Measurements from ENCODE around the gene ILRUN. TPM values are rescaled to one million over a fixed set of nuclear protein-coding genes. Genes with fewer than 3 reads are reported as not detected.
"Not testable (repeated sequence)": the region's sequence is repeated elsewhere in the genome, so short reads cannot be mapped to it uniquely, and the experiment has no call there.

ILRUN gene
- total RNA-seq (ENCODE audit: unreplicated experiment), result 58.9 TPM
- long read RNA-seq, partial matches to known transcripts, result 0 of 1 reads
- long read RNA-seq, other reads (novel, unspliced or antisense), result 1 of 1 reads

- H3K27ac Mint-ChIP-seq (ENCODE audit: unreplicated experiment), result peak within 1 kb of the TSS; percentile 97
- H3K27me3 Mint-ChIP-seq (ENCODE audit: unreplicated experiment), result peaks cover 6% of the 10 kb centered on the region
- H3K36me3 Mint-ChIP-seq (ENCODE audit: low read depth, unreplicated experiment), result peaks cover 4% of the 10 kb centered on the region
- H3K4me3 Mint-ChIP-seq (ENCODE audit: unreplicated experiment), result peak within 1 kb of the TSS; percentile 99
- peaks cover 28% of the 10 kb centered on the region for H3K4me1 Mint-ChIP-seq (ENCODE audit: unreplicated experiment)
- DNase-seq (ENCODE audit: low spot score), result peak; percentile 97
- TF ChIP-seq CTCF (IDR thresholded peaks at IDR 0.05; ENCODE audit: unreplicated experiment), result no peak
- H3K9me3 Mint-ChIP-seq (ENCODE audit: unreplicated experiment), result no peaks in the 10 kb centered on the region
Observed at GRCh38 chr6:34696739-34697543, at the start of gene ILRUN. ILRUN (minus strand) TSS chr6:34696767; CDS start chr6:34696603, 164 bp downstream.

- no peaks in the 10 kb centered on the region for H3K4me1 Mint-ChIP-seq (ENCODE audit: unreplicated experiment)
- H3K36me3 Mint-ChIP-seq (ENCODE audit: low read depth, unreplicated experiment), result no peaks in the 10 kb centered on the region
- H3K9me3 Mint-ChIP-seq (ENCODE audit: unreplicated experiment), result no peaks in the 10 kb centered on the region
- no peak overlapping the region for H3K4me3 Mint-ChIP-seq (ENCODE audit: unreplicated experiment)
- H3K27me3 Mint-ChIP-seq (ENCODE audit: unreplicated experiment), result no peaks in the 10 kb centered on the region
- no peak for DNase-seq (ENCODE audit: low spot score)
- TF ChIP-seq CTCF (IDR thresholded peaks at IDR 0.05; ENCODE audit: unreplicated experiment), result no peak
- no peak overlapping the region for H3K27ac Mint-ChIP-seq (ENCODE audit: unreplicated experiment)
Observed at GRCh38 chr6:34745277-34746103, 48.9 kb upstream of the ILRUN start.

GRCh38 chr6:34744294-34744647, 47.7 kb upstream of the ILRUN start:
- not testable (repeated sequence) for DNase-seq (ENCODE audit: low spot score); H3K4me1 Mint-ChIP-seq (ENCODE audit: unreplicated experiment); H3K36me3 Mint-ChIP-seq (ENCODE audit: low read depth, unreplicated experiment); H3K9me3 Mint-ChIP-seq (ENCODE audit: unreplicated experiment); H3K4me3 Mint-ChIP-seq (ENCODE audit: unreplicated experiment); H3K27me3 Mint-ChIP-seq (ENCODE audit: unreplicated experiment); H3K27ac Mint-ChIP-seq (ENCODE audit: unreplicated experiment)

GRCh38 chr6:34743625-34744293, 47.2 kb upstream of the ILRUN start:
- H3K4me1 Mint-ChIP-seq (ENCODE audit: unreplicated experiment), result no peaks in the 10 kb centered on the region
- no peaks in the 10 kb centered on the region for H3K27me3 Mint-ChIP-seq (ENCODE audit: unreplicated experiment)
- H3K9me3 Mint-ChIP-seq (ENCODE audit: unreplicated experiment), result no peaks in the 10 kb centered on the region
- no peaks in the 10 kb centered on the region for H3K36me3 Mint-ChIP-seq (ENCODE audit: low read depth, unreplicated experiment)
- H3K4me3 Mint-ChIP-seq (ENCODE audit: unreplicated experiment), result no peak overlapping the region
- no peak for DNase-seq (ENCODE audit: low spot score)
- TF ChIP-seq CTCF (IDR thresholded peaks at IDR 0.05; ENCODE audit: unreplicated experiment), result no peak
- no peak overlapping the region for H3K27ac Mint-ChIP-seq (ENCODE audit: unreplicated experiment)

- H3K9me3 Mint-ChIP-seq (ENCODE audit: unreplicated experiment), result no peaks in the 10 kb centered on the region
- H3K4me1 Mint-ChIP-seq (ENCODE audit: unreplicated experiment), result no peaks in the 10 kb centered on the region
- H3K4me3 Mint-ChIP-seq (ENCODE audit: unreplicated experiment), result no peak overlapping the region
- no peak for TF ChIP-seq CTCF (IDR thresholded peaks at IDR 0.05; ENCODE audit: unreplicated experiment)
- H3K27me3 Mint-ChIP-seq (ENCODE audit: unreplicated experiment), result no peaks in the 10 kb centered on the region
- no peak for DNase-seq (ENCODE audit: low spot score)
- no peaks in the 10 kb centered on the region for H3K36me3 Mint-ChIP-seq (ENCODE audit: low read depth, unreplicated experiment)
- H3K27ac Mint-ChIP-seq (ENCODE audit: unreplicated experiment), result no peak overlapping the region
Observed at GRCh38 chr6:34742094-34742493, 45.5 kb upstream of the ILRUN start.
